IPS-NIHi7 (cell line): Measurements from ENCODE around the gene RPL34.

Experiments used
- DNase-seq: peaks from one replicate; pipeline ENCODE4 v3.0.0; 2012; ENCODE audit warnings: mixed read lengths; ENCODE audit errors: extremely low spot score

RPL34 gene

GRCh38 chr4:108624263-108625056 is 4.1 kb downstream of the RPL34 start:
- DNase-seq, result no peak

GRCh38 chr4:108626056-108626455 is 5.7 kb downstream of the RPL34 start:
- no peak for DNase-seq

- no peak for DNase-seq
These were observed 8.0 kb downstream of the RPL34 start for GRCh38 chr4:108628411-108628810.

GRCh38 chr4:108635070-108635655 is 14.8 kb downstream of the RPL34 start:
- DNase-seq, result no peak

- DNase-seq, result no peak
These were observed 15.9 kb downstream of the RPL34 start for GRCh38 chr4:108636246-108636645.

- DNase-seq, result no peak
These were observed 17.5 kb downstream of the RPL34 start for GRCh38 chr4:108637856-108638255.

- no peak for DNase-seq
These were observed 23.9 kb downstream of the RPL34 start for GRCh38 chr4:108644237-108644636.

- no peak for DNase-seq
These were observed 26.3 kb downstream of the RPL34 start for GRCh38 chr4:108646706-108647105.

- no peak for DNase-seq
These were observed 29.5 kb downstream of the RPL34 start for GRCh38 chr4:108649863-108650211.

- peak; percentile 97 for DNase-seq
These were observed 30.0 kb downstream of the RPL34 start, which contains the start of gene OSTC for GRCh38 chr4:108650212-108651013. Gene OSTC, plus strand, starts transcription at chr4:108650599. Its CDS starts 57 bp downstream, at chr4:108650656.

- peak; percentile 18 for DNase-seq
These were observed 30.8 kb downstream of the RPL34 start for GRCh38 chr4:108651014-108651791.

GRCh38 chr4:108662629-108663028 is 42.3 kb downstream of the RPL34 start:
- no peak for DNase-seq

GRCh38 chr4:108674356-108674977 is 54.1 kb downstream of the RPL34 start:
- no peak for DNase-seq
